ENCODE results near the gene LYPD6.

DNA sequence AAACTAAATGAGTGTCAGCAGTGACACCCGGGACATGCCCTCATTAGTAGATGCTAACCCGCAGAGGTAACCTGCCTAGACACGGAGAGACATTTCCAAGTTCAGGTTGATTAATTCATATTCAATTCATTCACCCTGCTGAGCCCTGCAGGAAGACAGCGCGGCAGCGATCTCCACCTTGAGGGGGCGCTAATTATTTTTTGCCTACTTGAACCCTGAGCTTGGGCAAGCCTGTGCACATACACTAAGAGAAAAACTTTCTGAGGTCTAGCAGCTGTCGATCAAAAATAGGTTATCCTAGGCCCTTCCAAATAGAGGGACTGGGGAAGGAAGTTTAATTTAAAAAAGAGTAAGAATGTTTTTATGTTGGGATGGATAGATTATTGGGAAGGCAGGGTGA lies 1.3 kb upstream of the LYPD6 start:
- TF ChIP-seq EZH2 (IDR thresholded peaks at IDR 0.05; ENCODE audit: low read depth, unreplicated experiment) (no peak), EZH2phosphoT487 (IDR thresholded peaks at IDR 0.05; ENCODE audit: unreplicated experiment) (no peak), ZNF114 (CRISPR knock-in tag; IDR thresholded peaks at IDR 0.05) (no peak), POLR2AphosphoS5 (IDR thresholded peaks at IDR 0.05; ENCODE audit: low read depth) (no peak), JUNB (IDR thresholded peaks at IDR 0.05; ENCODE audit: unreplicated experiment) (no peak), ZNF331 (CRISPR knock-in tag; IDR thresholded peaks at IDR 0.05; ENCODE audit: low read depth) (peak; percentile 44; the same call in 1 of the 2 replicates), CREB1 (CRISPR knock-in tag; IDR thresholded peaks at IDR 0.05; ENCODE audit: low read depth) (no peak), STAT1 (IDR thresholded peaks at IDR 0.05; ENCODE audit: unreplicated experiment) (no peak), NANOG (IDR thresholded peaks at IDR 0.05; ENCODE audit: borderline replicate concordance) (no peak)
- TF ChIP-seq, protein P1, sequence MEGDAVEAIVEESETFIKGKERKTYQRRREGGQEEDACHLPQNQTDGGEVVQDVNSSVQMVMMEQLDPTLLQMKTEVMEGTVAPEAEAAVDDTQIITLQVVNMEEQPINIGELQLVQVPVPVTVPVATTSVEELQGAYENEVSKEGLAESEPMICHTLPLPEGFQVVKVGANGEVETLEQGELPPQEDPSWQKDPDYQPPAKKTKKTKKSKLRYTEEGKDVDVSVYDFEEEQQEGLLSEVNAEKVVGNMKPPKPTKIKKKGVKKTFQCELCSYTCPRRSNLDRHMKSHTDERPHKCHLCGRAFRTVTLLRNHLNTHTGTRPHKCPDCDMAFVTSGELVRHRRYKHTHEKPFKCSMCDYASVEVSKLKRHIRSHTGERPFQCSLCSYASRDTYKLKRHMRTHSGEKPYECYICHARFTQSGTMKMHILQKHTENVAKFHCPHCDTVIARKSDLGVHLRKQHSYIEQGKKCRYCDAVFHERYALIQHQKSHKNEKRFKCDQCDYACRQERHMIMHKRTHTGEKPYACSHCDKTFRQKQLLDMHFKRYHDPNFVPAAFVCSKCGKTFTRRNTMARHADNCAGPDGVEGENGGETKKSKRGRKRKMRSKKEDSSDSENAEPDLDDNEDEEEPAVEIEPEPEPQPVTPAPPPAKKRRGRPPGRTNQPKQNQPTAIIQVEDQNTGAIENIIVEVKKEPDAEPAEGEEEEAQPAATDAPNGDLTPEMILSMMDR (conservative IDR thresholded peaks at IDR 0.05; ENCODE audit: low read depth in 2 of 2) = peak; percentile 68 to 85
- TF ChIP-seq, protein P2, sequence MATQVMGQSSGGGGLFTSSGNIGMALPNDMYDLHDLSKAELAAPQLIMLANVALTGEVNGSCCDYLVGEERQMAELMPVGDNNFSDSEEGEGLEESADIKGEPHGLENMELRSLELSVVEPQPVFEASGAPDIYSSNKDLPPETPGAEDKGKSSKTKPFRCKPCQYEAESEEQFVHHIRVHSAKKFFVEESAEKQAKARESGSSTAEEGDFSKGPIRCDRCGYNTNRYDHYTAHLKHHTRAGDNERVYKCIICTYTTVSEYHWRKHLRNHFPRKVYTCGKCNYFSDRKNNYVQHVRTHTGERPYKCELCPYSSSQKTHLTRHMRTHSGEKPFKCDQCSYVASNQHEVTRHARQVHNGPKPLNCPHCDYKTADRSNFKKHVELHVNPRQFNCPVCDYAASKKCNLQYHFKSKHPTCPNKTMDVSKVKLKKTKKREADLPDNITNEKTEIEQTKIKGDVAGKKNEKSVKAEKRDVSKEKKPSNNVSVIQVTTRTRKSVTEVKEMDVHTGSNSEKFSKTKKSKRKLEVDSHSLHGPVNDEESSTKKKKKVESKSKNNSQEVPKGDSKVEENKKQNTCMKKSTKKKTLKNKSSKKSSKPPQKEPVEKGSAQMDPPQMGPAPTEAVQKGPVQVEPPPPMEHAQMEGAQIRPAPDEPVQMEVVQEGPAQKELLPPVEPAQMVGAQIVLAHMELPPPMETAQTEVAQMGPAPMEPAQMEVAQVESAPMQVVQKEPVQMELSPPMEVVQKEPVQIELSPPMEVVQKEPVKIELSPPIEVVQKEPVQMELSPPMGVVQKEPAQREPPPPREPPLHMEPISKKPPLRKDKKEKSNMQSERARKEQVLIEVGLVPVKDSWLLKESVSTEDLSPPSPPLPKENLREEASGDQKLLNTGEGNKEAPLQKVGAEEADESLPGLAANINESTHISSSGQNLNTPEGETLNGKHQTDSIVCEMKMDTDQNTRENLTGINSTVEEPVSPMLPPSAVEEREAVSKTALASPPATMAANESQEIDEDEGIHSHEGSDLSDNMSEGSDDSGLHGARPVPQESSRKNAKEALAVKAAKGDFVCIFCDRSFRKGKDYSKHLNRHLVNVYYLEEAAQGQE (IDR thresholded peaks at IDR 0.05; ENCODE audit: unreplicated experiment) = no peak
- TF ChIP-seq, protein P3, sequence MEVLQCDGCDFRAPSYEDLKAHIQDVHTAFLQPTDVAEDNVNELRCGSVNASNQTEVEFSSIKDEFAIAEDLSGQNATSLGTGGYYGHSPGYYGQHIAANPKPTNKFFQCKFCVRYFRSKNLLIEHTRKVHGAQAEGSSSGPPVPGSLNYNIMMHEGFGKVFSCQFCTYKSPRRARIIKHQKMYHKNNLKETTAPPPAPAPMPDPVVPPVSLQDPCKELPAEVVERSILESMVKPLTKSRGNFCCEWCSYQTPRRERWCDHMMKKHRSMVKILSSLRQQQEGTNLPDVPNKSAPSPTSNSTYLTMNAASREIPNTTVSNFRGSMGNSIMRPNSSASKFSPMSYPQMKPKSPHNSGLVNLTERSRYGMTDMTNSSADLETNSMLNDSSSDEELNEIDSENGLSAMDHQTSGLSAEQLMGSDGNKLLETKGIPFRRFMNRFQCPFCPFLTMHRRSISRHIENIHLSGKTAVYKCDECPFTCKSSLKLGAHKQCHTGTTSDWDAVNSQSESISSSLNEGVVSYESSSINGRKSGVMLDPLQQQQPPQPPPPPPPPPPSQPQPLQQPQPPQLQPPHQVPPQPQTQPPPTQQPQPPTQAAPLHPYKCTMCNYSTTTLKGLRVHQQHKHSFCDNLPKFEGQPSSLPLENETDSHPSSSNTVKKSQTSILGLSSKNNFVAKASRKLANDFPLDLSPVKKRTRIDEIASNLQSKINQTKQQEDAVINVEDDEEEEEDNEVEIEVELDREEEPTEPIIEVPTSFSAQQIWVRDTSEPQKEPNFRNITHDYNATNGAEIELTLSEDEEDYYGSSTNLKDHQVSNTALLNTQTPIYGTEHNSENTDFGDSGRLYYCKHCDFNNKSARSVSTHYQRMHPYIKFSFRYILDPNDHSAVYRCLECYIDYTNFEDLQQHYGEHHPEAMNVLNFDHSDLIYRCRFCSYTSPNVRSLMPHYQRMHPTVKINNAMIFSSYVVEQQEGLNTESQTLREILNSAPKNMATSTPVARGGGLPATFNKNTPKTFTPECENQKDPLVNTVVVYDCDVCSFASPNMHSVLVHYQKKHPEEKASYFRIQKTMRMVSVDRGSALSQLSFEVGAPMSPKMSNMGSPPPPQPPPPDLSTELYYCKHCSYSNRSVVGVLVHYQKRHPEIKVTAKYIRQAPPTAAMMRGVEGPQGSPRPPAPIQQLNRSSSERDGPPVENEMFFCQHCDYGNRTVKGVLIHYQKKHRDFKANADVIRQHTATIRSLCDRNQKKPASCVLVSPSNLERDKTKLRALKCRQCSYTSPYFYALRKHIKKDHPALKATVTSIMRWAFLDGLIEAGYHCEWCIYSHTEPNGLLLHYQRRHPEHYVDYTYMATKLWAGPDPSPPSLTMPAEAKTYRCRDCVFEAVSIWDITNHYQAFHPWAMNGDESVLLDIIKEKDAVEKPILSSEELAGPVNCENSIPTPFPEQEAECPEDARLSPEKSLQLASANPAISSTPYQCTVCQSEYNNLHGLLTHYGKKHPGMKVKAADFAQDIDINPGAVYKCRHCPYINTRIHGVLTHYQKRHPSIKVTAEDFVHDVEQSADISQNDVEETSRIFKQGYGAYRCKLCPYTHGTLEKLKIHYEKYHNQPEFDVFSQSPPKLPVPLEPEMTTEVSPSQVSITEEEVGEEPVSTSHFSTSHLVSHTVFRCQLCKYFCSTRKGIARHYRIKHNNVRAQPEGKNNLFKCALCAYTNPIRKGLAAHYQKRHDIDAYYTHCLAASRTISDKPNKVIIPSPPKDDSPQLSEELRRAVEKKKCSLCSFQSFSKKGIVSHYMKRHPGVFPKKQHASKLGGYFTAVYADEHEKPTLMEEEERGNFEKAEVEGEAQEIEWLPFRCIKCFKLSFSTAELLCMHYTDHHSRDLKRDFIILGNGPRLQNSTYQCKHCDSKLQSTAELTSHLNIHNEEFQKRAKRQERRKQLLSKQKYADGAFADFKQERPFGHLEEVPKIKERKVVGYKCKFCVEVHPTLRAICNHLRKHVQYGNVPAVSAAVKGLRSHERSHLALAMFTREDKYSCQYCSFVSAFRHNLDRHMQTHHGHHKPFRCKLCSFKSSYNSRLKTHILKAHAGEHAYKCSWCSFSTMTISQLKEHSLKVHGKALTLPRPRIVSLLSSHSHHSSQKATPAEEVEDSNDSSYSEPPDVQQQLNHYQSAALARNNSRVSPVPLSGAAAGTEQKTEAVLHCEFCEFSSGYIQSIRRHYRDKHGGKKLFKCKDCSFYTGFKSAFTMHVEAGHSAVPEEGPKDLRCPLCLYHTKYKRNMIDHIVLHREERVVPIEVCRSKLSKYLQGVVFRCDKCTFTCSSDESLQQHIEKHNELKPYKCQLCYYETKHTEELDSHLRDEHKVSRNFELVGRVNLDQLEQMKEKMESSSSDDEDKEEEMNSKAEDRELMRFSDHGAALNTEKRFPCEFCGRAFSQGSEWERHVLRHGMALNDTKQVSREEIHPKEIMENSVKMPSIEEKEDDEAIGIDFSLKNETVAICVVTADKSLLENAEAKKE (CRISPR knock-in tag; IDR thresholded peaks at IDR 0.05) = no peak

Measured in GM23338 (cell line).